Measurements from ENCODE around the gene CRB2.
"Not testable (repeated sequence)": the region's sequence is repeated elsewhere in the genome, so short reads cannot be mapped to it uniquely, and the experiment has no call there.

Gene CRB2

GRCh38 chr9:123395276-123395688 is 39.3 kb downstream of the CRB2 start:
- Histone ChIP-seq H3K27me3 (replicated peaks; ENCODE audit: insufficient read depth, low read length) (no peaks in the 10 kb centered on the region), H3K4me2 (ENCODE audit: low read depth, low read length) (no peak overlapping the region), H3K36me3 (replicated peaks; ENCODE audit: insufficient read depth, low read length) (no peaks in the 10 kb centered on the region), H3K27ac (ENCODE audit: low read length) (no peak overlapping the region), H3K9me2 (replicated peaks; ENCODE audit: insufficient read depth, low read length) (no peaks in the 10 kb centered on the region), H3K79me2 (ENCODE audit: low read length) (no peaks in the 10 kb centered on the region), H2AFZ (ENCODE audit: low read length) (no peak overlapping the region), H3K9ac (ENCODE audit: low read length) (no peak overlapping the region), H3K4me3 (ENCODE audit: low read length) (no peak overlapping the region), H3K9me3 (replicated peaks; ENCODE audit: insufficient read depth, low read length) (no peaks in the 10 kb centered on the region), H3F3A (ENCODE audit: insufficient read depth, low read length) (no peaks in the 10 kb centered on the region), H3K4me1 (ENCODE audit: low read length) (no peaks in the 10 kb centered on the region), H4K20me1 (ENCODE audit: insufficient read depth, low read length) (no peaks in the 10 kb centered on the region)
- DNase-seq: no peak
- TF ChIP-seq EZH2phosphoT487 (IDR thresholded peaks at IDR 0.05; ENCODE audit: low read length) (no peak), CTCF (IDR thresholded peaks at IDR 0.05; ENCODE audit: low read length) (no peak), EZH2 (optimal IDR thresholded peaks at IDR 0.05; ENCODE audit: low read depth, low read length) (no peak)

- Histone ChIP-seq H3K9me3 (replicated peaks; ENCODE audit: insufficient read depth, low read length) (no peaks in the 10 kb centered on the region), H3K36me3 (replicated peaks; ENCODE audit: insufficient read depth, low read length) (no peaks in the 10 kb centered on the region), H3K27me3 (replicated peaks; ENCODE audit: insufficient read depth, low read length) (no peaks in the 10 kb centered on the region), H3K4me1 (ENCODE audit: low read length) (no peaks in the 10 kb centered on the region), H3K4me3 (ENCODE audit: low read length) (no peak overlapping the region), H3K9me2 (replicated peaks; ENCODE audit: insufficient read depth, low read length) (no peaks in the 10 kb centered on the region), H3F3A (ENCODE audit: insufficient read depth, low read length) (no peaks in the 10 kb centered on the region), H3K79me2 (ENCODE audit: low read length) (no peaks in the 10 kb centered on the region), H2AFZ (ENCODE audit: low read length) (no peak overlapping the region), H3K27ac (ENCODE audit: low read length) (no peak overlapping the region), H4K20me1 (ENCODE audit: insufficient read depth, low read length) (no peaks in the 10 kb centered on the region), H3K4me2 (ENCODE audit: low read depth, low read length) (no peak overlapping the region), H3K9ac (ENCODE audit: low read length) (no peak overlapping the region)
- TF ChIP-seq EZH2 (optimal IDR thresholded peaks at IDR 0.05; ENCODE audit: low read depth, low read length): no peak
- no peak for TF ChIP-seq EZH2phosphoT487 (IDR thresholded peaks at IDR 0.05; ENCODE audit: low read length)
- TF ChIP-seq CTCF (IDR thresholded peaks at IDR 0.05; ENCODE audit: low read length): no peak
- DNase-seq: no peak
Observed at GRCh38 chr9:123395689-123396511, 39.9 kb downstream of the CRB2 start.

- H3K4me1 ChIP-seq (ENCODE audit: low read length): no peaks in the 10 kb centered on the region
- H3K36me3 ChIP-seq (replicated peaks; ENCODE audit: insufficient read depth, low read length): no peaks in the 10 kb centered on the region
- H4K20me1 ChIP-seq (ENCODE audit: insufficient read depth, low read length): no peaks in the 10 kb centered on the region
- no peak overlapping the region for H2AFZ ChIP-seq (ENCODE audit: low read length)
- H3K4me3 ChIP-seq (ENCODE audit: low read length): no peak overlapping the region
- no peaks in the 10 kb centered on the region for H3K9me3 ChIP-seq (replicated peaks; ENCODE audit: insufficient read depth, low read length)
- no peaks in the 10 kb centered on the region for H3K9me2 ChIP-seq (replicated peaks; ENCODE audit: insufficient read depth, low read length)
- H3K27ac ChIP-seq (ENCODE audit: low read length): no peak overlapping the region
- H3K27me3 ChIP-seq (replicated peaks; ENCODE audit: insufficient read depth, low read length): no peaks in the 10 kb centered on the region
- no peaks in the 10 kb centered on the region for H3K79me2 ChIP-seq (ENCODE audit: low read length)
- no peaks in the 10 kb centered on the region for H3F3A ChIP-seq (ENCODE audit: insufficient read depth, low read length)
- no peak for DNase-seq
- TF ChIP-seq CTCF (IDR thresholded peaks at IDR 0.05; ENCODE audit: low read length) (no peak), EZH2 (optimal IDR thresholded peaks at IDR 0.05; ENCODE audit: low read depth, low read length) (no peak), EZH2phosphoT487 (IDR thresholded peaks at IDR 0.05; ENCODE audit: low read length) (no peak)
- no peak overlapping the region for H3K4me2 ChIP-seq (ENCODE audit: low read depth, low read length)
- H3K9ac ChIP-seq (ENCODE audit: low read length): no peak overlapping the region
Observed at GRCh38 chr9:123397975-123398374, 42.0 kb downstream of the CRB2 start.

GRCh38 chr9:123398938-123399337 is 42.9 kb downstream of the CRB2 start:
- not testable (repeated sequence) for H3K4me3 ChIP-seq (ENCODE audit: low read length); H3K27me3 ChIP-seq (replicated peaks; ENCODE audit: insufficient read depth, low read length); H3K4me2 ChIP-seq (ENCODE audit: low read depth, low read length); H4K20me1 ChIP-seq (ENCODE audit: insufficient read depth, low read length); H3K9me3 ChIP-seq (replicated peaks; ENCODE audit: insufficient read depth, low read length); DNase-seq; H3K79me2 ChIP-seq (ENCODE audit: low read length); H3K36me3 ChIP-seq (replicated peaks; ENCODE audit: insufficient read depth, low read length); H3K27ac ChIP-seq (ENCODE audit: low read length); H3K9ac ChIP-seq (ENCODE audit: low read length); H3K4me1 ChIP-seq (ENCODE audit: low read length); H2AFZ ChIP-seq (ENCODE audit: low read length); H3K9me2 ChIP-seq (replicated peaks; ENCODE audit: insufficient read depth, low read length); H3F3A ChIP-seq (ENCODE audit: insufficient read depth, low read length)

Measured in MM.1S (cell line).